ENCODE measurements around the gene ZNF580. TPM values are rescaled to one million over a fixed set of nuclear protein-coding genes. Genes with fewer than 3 reads are reported as not detected.

ZNF580 gene
- total and polyA plus RNA-seq, 2 of the 13 experiments (the other 11 are each of a cell fraction or from before 2014, with no cell fraction given), result 4.4 to 6.0 TPM

- TF ChIP-seq HNF1B (CRISPR knock-in tag; IDR thresholded peaks at IDR 0.05), result peak; percentile 68; the same call in 1 of the 2 replicates
- TF ChIP-seq NFATC3 (CRISPR knock-in tag; IDR thresholded peaks at IDR 0.05), result no peak
- TF ChIP-seq ZNF678 (CRISPR knock-in tag; IDR thresholded peaks at IDR 0.05), result peak; percentile 64; the same call in 1 of the 2 replicates
- TF ChIP-seq, protein P1, sequence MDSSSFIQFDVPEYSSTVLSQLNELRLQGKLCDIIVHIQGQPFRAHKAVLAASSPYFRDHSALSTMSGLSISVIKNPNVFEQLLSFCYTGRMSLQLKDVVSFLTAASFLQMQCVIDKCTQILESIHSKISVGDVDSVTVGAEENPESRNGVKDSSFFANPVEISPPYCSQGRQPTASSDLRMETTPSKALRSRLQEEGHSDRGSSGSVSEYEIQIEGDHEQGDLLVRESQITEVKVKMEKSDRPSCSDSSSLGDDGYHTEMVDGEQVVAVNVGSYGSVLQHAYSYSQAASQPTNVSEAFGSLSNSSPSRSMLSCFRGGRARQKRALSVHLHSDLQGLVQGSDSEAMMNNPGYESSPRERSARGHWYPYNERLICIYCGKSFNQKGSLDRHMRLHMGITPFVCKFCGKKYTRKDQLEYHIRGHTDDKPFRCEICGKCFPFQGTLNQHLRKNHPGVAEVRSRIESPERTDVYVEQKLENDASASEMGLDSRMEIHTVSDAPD (CRISPR knock-in tag; IDR thresholded peaks at IDR 0.05), result no peak
- TF ChIP-seq ZNF225 (CRISPR knock-in tag; IDR thresholded peaks at IDR 0.05), result no peak
- no peak for TF ChIP-seq ZNF503 (CRISPR knock-in tag; IDR thresholded peaks at IDR 0.05)
- no peak for TF ChIP-seq RBAK (CRISPR knock-in tag; IDR thresholded peaks at IDR 0.05)
- no peak for TF ChIP-seq HNF4A (CRISPR knock-in tag; IDR thresholded peaks at IDR 0.05)
- no peak for TF ChIP-seq ZNF550 (CRISPR knock-in tag; IDR thresholded peaks at IDR 0.05; ENCODE audit: borderline replicate concordance)
- TF ChIP-seq, protein P2, sequence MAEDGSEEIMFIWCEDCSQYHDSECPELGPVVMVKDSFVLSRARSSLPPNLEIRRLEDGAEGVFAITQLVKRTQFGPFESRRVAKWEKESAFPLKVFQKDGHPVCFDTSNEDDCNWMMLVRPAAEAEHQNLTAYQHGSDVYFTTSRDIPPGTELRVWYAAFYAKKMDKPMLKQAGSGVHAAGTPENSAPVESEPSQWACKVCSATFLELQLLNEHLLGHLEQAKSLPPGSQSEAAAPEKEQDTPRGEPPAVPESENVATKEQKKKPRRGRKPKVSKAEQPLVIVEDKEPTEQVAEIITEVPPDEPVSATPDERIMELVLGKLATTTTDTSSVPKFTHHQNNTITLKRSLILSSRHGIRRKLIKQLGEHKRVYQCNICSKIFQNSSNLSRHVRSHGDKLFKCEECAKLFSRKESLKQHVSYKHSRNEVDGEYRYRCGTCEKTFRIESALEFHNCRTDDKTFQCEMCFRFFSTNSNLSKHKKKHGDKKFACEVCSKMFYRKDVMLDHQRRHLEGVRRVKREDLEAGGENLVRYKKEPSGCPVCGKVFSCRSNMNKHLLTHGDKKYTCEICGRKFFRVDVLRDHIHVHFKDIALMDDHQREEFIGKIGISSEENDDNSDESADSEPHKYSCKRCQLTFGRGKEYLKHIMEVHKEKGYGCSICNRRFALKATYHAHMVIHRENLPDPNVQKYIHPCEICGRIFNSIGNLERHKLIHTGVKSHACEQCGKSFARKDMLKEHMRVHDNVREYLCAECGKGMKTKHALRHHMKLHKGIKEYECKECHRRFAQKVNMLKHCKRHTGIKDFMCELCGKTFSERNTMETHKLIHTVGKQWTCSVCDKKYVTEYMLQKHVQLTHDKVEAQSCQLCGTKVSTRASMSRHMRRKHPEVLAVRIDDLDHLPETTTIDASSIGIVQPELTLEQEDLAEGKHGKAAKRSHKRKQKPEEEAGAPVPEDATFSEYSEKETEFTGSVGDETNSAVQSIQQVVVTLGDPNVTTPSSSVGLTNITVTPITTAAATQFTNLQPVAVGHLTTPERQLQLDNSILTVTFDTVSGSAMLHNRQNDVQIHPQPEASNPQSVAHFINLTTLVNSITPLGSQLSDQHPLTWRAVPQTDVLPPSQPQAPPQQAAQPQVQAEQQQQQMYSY (CRISPR knock-in tag; IDR thresholded peaks at IDR 0.05), result no peak
- TF ChIP-seq ETV6 (CRISPR knock-in tag; conservative IDR thresholded peaks at IDR 0.05), result peak; percentile 76
- no peak for TF ChIP-seq ZNF274 (CRISPR knock-in tag; IDR thresholded peaks at IDR 0.05)
- TF ChIP-seq, protein P3, sequence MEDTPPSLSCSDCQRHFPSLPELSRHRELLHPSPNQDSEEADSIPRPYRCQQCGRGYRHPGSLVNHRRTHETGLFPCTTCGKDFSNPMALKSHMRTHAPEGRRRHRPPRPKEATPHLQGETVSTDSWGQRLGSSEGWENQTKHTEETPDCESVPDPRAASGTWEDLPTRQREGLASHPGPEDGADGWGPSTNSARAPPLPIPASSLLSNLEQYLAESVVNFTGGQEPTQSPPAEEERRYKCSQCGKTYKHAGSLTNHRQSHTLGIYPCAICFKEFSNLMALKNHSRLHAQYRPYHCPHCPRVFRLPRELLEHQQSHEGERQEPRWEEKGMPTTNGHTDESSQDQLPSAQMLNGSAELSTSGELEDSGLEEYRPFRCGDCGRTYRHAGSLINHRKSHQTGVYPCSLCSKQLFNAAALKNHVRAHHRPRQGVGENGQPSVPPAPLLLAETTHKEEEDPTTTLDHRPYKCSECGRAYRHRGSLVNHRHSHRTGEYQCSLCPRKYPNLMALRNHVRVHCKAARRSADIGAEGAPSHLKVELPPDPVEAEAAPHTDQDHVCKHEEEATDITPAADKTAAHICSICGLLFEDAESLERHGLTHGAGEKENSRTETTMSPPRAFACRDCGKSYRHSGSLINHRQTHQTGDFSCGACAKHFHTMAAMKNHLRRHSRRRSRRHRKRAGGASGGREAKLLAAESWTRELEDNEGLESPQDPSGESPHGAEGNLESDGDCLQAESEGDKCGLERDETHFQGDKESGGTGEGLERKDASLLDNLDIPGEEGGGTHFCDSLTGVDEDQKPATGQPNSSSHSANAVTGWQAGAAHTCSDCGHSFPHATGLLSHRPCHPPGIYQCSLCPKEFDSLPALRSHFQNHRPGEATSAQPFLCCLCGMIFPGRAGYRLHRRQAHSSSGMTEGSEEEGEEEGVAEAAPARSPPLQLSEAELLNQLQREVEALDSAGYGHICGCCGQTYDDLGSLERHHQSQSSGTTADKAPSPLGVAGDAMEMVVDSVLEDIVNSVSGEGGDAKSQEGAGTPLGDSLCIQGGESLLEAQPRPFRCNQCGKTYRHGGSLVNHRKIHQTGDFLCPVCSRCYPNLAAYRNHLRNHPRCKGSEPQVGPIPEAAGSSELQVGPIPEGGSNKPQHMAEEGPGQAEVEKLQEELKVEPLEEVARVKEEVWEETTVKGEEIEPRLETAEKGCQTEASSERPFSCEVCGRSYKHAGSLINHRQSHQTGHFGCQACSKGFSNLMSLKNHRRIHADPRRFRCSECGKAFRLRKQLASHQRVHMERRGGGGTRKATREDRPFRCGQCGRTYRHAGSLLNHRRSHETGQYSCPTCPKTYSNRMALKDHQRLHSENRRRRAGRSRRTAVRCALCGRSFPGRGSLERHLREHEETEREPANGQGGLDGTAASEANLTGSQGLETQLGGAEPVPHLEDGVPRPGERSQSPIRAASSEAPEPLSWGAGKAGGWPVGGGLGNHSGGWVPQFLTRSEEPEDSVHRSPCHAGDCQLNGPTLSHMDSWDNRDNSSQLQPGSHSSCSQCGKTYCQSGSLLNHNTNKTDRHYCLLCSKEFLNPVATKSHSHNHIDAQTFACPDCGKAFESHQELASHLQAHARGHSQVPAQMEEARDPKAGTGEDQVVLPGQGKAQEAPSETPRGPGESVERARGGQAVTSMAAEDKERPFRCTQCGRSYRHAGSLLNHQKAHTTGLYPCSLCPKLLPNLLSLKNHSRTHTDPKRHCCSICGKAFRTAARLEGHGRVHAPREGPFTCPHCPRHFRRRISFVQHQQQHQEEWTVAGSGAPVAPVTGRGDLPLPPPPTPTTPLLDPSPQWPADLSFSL (CRISPR knock-in tag; IDR thresholded peaks at IDR 0.05), result no peak
These were observed 34.2 kb downstream of the ZNF580 start, which contains the start of gene EPN1 (continued) for GRCh38 chr19:55674841-55675660.
